Stimulated activated CD4-positive, alpha-beta T cell treated with anti-CD3 and anti-CD28 coated beads, Interleukin-12 subunit alpha, Interleukin-12 subunit beta, amount 100 ng/mL, for 24 hours (primary cell): Measurements from ENCODE around the gene DUSP15.
"Not testable (repeated sequence)": the region's sequence is repeated elsewhere in the genome, so short reads cannot be mapped to it uniquely, and the experiment has no call there.

Experiments
- DNase-seq, 2 experiments: peaks; one replicate each; pipeline ENCODE4 v3.0.0-alpha.2; 2020; ENCODE audit warnings: low read depth in 2 of 2

Gene DUSP15

DNA sequence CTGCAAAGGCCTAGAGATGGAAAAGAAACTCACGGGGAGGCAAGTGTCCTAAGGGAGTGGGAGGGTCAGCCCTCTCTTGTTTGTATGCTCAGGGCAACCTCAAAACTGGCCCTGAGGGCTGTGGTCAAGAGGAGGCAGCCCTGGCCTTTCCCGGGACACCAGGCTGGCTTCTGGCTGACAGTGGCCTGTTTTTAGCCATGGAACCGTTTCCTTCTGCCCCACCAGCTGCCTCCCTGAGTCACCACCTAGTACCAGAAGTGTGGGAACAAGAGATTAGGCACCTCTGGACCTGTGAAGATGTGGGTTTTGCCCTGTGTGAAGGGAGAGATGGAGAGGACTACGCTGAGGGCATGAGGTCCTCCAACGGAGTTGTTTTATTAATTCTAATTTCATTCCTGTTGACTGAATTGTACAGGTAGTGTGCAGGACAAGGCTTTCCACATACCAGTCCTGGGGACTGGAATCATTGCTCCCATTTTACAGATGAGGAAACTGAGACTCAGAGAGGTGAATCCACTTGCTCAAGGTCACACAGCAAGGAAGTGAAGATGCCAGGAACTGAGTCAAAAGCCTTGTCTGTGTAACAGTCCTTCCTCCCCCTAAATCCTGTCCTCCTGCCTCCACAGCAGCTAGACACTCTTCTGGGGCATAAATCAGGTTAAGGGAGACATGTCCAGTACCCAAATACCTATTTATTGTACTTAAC, 30.4 kb downstream of the DUSP15 start:
- DNase-seq, result no peak

DNA sequence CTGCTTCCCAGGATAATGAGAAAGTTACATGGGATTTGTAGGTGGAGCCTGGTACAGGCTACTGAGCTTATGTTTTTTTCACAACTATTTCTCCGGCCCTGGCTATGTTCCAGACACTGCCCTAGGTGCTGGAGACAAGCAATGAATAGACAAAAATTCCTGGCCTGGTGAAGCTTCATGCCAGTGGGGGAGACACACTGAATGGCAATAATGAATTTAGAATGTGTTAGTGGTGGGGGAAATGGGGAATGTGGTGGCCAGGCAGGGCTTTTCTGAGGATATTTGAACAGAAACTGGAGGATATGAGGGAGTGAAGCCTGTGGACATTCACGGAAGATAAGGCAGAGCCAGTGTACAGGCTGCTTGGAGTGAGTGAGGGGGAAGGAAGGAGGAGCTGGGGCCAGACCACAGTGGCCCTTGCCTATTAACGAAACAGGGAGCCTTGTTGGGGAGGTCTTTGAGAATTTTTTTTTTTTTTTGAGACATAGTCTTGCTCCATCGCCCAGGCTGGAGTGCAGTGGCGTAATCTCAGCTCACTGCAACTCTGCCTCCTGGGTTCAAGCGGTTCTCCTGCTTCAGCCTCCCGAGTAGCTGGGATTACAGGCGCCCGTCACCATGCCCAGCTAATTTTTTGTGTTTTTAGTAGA, 31.6 kb downstream of the DUSP15 start:
- DNase-seq, result no peak

DNA sequence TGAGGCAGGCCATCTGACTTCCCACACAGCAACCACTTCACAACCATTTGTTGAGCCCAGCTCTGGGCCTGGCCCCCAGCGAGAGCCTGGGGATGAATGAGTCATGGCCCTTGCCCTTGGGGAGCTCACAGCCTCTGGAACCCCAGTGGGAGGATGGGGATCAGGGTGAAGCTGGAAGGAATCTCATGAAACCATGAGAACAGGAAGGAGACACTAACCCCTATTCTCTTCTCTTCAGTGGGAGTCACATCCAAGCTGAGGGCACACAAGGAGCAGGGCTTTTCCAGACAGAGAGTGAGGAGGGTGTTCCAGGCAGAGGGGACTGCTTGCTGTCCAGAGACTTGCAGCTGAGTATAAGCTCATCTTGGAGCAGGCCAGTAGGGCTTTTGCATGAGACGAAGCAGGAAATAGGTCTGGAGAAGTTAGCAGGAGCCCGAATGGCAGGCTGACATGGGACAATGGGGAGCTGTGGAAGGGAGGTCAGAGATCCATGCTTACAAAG, 32.4 kb downstream of the DUSP15 start:
- no peak for DNase-seq

DNA sequence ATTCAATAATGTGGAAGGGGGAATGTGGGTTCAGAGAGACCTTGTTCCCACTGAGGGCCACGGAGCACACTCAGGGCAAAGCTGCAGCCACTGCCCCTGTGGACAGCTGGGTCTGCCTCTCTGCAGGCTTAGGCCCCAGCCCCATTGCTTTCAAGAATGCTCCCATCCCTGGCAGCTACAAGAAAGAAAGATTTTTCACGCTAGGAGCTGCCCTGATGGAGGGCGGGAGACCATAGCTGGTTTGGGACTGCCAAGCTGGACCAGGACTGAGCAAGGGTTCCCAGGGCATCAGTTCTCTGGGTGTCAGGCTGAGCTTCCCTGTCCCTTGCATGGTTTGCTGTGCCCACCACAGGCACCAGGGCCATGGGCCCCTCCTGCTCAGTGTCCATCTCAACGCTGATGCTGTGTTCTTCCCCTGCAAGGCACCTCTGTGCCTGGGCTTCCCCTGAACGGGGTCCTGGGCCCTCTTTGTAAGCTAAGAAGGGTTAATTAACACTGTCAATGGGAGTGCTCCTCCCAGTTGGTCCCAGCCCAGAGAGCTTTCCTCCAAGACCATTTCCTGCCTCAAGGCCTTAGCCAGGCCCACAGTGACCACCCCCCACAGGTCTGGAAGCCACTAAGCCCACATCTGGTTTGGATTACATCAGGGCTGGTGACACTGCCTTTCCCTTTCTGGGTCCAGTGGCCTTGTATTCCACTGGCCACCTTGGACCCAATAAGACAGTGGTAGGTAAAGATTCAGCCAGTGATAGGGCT, 33.3 kb downstream of the DUSP15 start:
- no peak for DNase-seq

DNA sequence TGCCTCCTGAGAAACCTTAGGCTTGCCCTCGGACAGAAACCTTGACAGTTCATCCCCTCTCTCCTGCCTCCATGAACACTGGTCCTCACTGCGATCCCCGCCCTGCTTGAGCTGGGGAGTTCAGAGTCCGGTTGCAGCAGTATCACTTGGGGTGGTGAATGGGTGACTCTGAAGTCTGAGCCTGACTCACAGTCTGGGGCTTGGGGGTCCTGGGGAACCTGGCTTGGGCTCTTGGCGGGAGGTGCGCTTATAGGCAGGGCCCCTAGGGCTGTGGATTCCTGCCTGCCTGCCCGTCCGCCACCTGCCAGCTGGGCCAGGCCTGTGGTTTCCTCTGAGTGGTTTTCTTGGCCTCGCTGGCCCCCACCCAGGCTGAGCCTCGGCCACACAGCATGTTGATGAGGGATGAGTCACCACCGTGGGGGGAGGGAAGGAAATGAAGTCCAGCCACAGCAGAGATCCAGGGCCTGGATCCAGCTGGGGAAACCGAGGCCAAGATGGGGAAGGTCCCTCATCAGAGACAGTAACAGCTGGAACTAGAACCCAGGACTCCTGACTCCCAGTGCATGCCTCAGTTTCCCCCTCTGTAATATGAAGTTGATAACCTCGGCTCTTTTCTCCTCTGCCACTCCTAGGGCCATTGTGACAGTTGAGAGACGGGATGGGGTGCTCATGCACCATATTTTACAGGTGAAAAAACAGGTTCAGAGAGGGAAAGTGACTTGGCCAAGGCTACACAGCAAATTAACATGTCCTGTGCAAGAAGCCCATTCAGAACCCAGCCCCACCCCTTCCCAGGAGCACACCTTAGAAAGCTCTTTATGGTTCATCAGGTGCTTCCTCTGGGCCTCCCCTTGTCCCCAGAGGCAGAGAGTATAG, 34.1 kb downstream of the DUSP15 start:
- DNase-seq, result no peak

DNA sequence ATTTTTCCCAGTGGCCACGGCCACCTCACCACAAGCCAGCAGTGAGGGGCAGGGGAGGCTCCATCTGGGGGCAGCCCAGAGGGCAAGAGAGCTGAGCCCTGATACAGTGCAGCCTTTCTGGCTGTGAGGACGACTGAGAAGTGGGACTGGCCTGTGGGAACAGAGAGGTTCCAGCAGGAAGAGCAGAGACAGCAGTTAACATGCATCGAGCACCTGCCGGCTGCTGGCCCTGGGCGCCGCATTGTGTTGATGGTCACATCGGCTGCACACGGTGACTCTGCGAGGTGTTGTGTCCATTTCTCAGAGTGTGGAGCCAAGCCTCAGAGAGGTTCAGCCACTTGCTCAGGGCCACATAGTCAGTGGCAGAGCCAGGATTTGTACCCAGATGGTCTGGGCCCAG, 34.8 kb downstream of the DUSP15 start:
- no peak for DNase-seq

DNA sequence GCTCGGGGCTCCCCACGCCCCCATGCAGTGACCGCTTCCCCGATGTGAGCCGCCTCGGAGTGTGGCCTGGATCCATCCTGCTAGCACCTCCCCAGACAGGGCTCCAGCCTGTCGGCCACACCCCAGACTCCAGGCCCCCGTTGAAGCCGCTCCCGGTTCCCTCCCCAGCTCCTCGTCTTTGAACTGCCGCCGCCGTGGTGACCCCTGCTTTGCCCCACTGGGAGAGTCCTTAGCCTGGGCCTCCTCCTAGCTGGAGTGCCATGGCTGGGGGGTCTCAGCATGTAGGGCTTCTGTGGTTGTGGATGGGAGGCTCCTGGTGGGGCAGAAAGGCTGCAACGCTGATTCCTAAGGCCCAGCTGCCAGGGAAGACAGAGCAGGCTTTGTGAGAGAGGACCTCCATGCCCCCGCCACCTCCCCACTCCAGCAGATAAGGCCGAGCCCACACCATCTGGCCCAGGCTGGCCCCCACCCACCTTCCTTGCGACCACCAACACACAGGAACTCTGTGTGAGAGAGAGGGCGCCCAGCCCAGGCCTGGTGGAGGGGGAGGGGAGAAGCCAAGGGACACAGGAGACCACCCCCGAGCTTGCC, 36.3 kb downstream of the DUSP15 start:
- no peak for DNase-seq

DNA sequence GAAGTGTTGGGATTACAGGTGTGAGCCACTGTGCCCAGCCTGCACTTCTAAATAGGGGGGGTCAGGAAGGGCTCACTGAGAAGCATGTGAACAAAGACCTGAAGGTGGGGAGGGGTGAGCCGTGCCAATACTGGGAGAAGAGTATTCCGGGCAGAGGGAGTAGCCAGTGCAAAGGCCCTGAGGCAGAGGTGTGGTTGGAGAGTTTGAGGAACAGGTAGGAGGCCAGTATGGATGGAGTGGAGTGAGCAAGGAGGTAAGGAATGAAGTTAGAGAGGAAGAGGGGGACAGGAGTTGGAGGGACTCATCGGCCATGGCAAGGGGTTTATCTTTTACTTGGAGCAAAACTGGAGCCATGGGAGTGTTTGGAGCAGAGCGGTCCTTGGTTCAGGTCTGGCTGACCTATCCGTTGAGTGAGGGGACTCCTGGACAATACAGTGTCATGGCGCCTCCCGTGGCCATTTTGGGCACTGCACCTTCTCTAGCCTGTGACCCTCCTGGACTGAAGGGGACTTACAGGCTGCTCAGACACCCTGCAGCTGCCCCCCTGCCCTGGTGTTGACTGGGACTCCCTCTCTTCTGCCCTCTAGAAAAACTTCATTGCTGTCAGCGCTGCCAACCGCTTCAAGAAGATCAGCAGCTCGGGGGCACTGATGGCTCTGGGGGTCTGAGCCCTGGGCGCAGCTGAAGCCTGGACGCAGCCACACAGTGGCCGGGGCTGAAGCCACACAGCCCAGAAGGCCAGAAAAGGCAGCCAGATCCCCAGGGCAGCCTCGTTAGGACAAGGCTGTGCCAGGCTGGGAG, 37.0 kb downstream of the DUSP15 start:
- peak; percentile 18 to 63 for DNase-seq

DNA sequence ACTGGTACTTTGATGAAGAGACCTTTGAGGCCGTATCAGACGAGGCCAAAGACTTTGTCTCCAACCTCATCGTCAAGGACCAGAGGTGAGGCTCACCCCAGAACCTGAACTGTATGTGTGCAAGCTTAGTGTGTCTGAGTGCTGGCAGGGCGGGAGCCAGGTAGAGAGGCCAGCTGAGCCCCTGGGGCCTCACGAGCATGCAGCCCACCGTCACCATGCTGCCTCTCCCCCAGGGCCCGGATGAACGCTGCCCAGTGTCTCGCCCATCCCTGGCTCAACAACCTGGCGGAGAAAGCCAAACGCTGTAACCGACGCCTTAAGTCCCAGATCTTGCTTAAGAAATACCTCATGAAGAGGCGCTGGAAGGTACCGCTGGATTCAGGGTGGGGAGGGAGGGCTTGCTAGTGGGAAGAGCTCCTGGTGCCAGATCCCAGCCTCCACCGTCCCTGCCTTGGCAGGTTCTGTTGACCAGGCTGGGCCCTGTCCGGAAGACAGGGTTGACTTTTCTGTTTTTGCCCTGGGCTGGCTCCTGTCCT, 38.5 kb downstream of the DUSP15 start:
- DNase-seq, result no peak

DNA sequence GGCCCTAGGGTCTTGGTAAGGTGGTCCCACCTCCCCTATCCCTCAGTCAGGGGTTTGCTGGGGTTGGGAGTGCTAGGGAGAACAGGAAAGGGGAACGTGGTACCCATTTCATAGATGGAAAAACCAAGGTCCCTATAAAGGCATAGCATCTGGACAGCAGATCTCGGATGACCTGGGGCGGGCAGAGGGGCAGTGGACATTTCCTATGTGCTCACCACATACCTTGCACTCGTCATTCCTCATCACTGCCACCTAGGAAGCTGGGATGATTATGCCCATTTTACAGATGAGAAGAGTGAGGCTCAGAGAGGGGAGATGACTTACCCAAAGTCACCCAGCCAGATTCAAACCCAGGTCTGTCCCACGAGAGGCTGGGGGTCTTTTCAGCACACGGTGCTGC, 39.1 kb downstream of the DUSP15 start:
- no peak for DNase-seq

DNA sequence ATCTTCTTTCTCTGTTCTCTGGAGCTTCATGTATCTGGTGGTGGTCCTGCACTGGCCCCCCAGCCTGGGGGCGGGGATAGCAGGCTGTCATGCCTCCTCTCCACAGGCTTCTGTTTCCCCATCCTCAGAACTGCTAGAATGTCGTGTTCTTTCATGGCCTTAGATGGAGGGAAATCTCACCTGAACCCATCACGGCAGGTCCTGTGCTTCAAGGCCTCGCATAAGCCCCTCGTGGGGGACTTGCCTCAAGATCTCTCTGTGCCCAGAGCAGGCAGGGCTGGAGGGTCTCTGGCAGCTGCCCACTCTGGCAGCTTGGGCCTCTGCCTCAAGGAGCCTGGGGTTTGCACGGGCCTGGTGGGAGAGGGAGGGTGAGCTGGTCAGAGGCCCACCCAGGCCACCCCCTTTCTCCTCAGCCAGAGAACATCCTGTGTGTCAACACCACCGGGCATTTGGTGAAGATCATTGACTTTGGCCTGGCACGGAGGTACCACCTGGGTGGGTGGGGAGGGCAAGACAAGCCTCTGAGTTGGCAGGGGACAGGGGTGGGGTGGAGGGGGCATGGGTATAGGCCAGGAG, 39.8 kb downstream of the DUSP15 start:
- DNase-seq, result no peak

DNA sequence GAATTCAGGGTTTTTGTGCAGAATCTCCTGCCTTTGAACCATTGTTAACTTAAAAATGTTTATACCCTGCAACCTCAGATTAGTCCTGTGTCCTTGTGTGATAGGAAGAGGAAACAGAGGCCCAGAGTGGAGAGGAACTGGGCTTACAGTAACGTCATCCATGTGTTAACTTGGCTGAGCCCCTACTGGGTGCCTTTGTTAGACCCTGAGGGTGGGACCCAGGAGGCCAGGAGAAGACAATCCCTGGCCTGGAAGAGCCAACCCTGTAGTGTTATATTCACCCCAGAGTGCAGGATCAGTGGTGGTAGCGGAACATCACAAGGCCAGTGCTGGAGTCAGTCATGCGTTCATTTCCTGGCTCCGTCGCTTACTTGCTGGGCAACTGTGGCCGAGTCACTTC, 40.6 kb downstream of the DUSP15 start:
- no peak for DNase-seq

DNA sequence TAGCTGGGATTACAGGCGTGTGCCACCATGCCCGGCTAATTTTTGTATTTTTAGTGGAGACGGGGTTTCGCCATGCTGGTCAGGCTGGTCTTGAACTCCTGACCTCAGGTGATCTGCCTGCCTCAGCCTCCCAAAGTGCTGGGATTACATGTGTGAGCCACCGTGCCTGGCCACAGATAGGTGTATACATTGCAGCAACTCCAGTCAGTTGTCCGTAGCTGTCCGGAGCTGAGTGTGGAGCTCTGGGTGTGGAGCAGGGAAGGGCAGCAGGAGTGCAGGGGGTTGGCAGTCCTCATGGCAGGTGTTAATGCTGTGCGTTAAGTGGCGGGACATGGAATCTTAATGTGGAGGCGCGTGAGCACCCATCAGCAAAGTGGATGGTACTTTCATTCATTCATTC, 42.3 kb downstream of the DUSP15 start:
- not testable (repeated sequence) for DNase-seq

DNA sequence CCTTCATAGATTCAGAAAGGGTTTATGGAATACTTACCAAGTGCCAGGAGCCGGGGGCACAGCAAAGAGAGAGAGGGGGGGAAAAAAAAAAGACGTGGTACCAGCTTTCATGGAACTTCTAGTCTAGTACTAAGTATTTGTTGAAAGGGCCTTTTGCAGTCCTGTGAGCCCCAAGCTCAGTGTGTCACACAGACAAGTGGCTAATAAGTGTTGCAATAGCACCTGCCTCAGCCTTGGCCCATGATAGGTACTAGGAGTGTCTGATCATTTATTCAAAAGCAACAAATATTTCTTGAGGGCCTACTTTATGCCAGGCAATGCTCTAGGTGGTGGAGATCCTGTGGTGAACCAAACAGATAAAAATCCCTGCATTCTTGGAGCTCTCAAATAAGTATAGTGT, 43.3 kb downstream of the DUSP15 start:
- no peak for DNase-seq

DNA sequence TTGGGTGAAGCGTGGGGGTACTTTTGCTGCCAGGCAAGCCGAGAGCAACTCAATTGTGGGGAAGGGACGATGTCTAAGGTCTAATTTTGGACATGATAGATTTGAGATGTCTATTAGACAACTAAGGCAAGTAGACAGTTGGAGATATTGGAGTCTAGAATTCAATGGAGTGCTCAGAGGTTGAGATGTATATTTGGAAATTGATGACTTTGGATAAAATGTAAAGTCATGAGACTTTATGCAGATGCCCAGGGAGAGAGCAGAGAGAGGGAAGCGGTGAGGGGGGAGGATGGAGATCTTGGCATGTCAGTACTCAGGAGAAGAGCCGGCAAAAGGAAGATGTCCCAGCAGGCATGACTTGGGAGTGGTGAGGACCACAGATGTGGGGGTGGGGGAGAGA, 44.3 kb downstream of the DUSP15 start:
- DNase-seq, result no peak

DNA sequence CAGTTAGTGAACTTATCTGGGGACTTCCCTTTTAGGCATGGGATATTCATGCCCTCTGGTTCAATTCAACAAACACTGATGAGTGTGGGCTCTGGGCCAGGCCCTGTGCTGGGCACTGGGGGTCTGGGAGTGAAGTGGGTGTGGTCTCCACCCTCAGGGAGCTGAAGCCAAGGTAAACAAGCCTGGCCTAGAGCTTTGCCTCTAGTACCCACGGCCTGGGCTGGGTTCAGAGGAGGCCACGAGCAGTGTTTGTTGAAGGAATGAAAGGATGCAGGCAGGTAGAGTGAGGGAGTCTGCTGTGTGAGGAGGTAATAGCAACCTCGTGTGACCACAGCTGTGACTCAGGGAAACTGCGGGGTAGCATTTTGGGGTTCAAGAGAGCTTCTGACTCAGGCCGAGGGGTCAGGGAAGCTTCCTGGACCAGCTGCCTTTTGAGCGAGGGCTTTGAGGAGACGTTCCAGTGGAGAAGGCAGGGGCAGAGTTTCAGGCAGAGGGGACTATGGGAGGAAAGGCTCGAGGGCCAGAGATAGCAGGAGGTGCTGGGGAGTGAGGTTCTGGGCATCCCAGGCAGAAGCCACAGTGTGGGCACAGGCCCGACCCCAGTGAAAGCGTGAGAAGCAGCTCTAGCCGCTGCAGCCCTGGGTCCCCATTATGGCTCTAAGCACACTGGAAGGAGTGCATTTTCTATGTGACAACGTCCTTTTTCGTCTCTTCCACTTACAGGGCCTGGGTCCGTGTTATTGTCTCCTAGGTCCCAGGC, 45.6 kb downstream of the DUSP15 start:
- no peak for DNase-seq

DNA sequence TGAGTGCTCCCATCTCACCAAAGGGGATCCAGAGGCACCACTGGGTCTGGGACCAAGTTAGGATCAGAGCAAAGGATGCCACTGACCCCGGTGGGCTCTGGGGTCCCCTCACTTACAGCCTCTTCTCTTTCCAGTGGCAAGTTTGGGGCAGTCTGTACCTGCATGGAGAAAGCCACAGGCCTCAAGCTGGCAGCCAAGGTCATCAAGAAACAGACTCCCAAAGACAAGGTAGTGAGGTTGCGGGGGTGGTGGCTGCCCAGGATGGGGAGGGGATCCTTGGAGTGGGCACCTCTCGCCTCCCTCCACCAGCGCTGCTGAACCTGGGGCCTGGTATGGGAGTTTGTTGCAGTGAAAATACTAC, 46.2 kb downstream of the DUSP15 start:
- DNase-seq, result no peak

DNA sequence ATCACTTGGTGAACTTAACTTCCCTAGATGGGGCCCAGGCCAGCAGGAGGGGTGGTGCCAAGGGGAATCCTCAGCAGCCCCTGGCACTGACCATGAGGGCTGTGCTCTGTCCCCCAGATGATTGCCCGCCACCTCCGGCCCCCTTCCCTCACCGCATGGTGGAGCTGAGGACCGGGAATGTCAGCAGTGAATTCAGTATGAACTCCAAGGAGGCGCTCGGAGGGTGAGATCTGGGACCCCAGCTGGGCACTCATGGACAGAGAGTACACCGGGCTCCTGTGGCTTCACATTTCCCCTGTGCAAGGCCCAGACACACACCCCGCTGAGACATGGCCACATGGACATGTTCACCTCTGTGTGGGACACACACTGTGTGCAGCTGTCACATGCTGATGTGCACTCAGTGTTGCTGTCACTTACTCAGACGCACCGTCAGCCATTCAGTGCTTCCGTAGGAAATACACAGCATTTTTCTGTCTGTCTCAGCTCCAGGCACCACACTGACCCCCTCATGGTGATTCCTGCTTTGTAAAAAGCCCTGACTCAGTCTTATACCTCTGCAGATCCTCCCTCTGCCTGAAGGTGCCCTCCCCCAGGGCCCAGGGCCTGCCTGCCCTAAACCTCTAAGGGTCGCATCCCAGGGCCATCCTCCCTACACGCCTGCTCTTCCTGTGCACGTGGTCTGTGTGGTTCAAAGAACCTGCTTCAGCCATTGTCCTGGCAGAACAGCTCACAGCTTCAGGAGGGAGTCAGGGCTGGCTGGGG, 46.8 kb downstream of the DUSP15 start:
- DNase-seq, result no peak
